Measurements from ENCODE around the gene ARHGAP6.

DNA sequence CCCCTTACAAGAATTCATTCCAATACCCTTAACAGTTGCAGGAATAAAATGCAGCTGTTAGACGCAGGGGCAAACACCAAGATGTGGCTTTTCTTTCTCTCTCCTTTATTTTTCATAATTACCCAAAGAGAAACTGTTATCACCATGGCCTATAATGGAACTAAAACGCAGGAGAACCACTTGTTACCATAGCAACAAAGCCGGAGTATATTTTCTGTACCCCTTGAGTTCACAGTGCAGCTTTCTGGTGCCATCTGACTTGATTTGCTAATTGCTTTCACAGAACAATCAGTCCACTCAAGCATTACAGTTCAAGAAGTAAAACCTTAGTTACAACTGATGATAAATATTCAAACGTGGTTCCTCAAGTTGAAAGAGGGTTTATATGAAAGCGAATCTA lies 214.6 kb downstream of the ARHGAP6 start:
- no peak for TF ChIP-seq POLR2A (IDR thresholded peaks at IDR 0.05)
- TF ChIP-seq POLR2AphosphoS5 (IDR thresholded peaks at IDR 0.05) = no peak

Measured in upper lobe of left lung (tissue), 4 donors.